HG02623 (cell line): ENCODE results near the gene CASP12.

ENCODE experiments used
- ATAC-seq: cut with Tn5 transposase; IDR thresholded peaks from one replicate; pipeline ENCODE4 v1.9.1; 2021; ENCODE audit warnings: moderate library complexity; ENCODE audit not compliant: unreplicated experiment

Gene CASP12

DNA sequence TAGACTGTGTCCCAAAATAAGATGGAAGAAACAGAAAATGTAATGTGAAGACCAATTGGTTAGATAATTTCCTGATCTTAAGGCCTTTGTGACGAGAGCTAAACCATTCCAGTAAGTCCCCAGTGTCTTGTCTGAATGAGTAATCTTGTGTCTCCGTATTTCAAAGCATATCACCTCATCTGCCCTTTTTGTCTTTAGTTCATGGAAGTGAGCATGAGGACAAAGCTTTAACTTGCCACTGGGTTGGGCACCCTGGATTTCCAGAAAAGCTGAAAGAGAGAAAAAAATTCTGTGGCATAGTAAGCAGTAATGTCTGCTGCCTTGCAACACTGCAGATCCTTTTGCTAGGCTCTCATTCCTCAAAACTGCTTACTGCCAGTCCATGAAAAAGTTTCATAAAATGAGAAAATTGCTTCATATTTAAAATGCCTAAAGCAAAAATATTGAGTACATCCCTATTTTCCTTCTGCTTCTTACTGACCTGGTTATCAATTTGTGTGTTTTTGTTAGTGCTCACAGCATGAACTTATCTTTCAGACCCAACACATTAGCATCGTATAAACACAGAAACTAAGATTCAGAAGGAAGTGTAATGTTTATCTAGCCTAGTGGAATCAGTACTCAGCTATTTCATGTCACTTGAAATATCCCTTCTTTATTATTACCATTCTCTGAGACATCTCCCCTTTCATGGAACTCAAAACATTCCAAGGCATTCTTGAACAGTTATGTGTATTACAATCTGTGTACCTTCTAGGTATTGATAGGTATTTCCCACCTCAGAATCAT lies 5.3 kb downstream of the CASP12 start:
- no peak for ATAC-seq

DNA sequence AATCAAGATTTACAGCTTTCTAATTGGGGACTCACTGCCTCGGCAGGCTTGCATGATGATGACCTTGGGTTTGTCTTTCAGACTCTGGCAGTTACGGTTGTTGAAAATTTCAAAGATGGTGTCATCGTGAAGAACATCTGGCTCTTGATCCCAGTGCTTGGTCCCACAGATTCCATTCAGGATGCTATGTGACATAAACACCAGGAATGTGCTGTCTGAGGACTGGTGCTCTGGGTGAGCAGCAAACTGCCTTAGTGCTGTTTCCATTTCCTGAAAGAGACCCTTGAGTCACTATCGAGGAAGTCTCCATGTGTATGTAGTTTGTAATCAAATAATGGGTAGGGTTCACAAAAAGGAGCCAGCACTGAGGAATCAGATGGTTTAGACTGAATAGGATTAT lies 7.1 kb downstream of the CASP12 start:
- no peak for ATAC-seq

DNA sequence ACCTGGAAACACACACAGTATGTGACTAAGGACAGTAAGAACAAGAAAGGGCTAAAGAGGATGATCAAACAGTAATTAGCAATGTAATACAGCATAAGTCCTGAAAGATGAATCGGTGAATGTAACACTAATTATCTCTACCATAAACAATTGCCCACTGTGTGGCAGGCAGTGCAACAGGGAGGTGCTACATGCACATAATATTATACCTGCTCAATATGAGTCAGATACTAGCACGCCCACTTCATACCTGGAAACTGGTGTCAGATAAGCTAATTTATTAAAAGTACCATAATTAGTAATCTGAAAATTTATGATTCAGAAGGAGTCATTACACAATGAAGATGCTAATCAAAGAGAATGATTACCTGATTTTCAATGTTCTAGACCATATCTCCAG lies 14.9 kb downstream of the CASP12 start:
- ATAC-seq, result no peak

DNA sequence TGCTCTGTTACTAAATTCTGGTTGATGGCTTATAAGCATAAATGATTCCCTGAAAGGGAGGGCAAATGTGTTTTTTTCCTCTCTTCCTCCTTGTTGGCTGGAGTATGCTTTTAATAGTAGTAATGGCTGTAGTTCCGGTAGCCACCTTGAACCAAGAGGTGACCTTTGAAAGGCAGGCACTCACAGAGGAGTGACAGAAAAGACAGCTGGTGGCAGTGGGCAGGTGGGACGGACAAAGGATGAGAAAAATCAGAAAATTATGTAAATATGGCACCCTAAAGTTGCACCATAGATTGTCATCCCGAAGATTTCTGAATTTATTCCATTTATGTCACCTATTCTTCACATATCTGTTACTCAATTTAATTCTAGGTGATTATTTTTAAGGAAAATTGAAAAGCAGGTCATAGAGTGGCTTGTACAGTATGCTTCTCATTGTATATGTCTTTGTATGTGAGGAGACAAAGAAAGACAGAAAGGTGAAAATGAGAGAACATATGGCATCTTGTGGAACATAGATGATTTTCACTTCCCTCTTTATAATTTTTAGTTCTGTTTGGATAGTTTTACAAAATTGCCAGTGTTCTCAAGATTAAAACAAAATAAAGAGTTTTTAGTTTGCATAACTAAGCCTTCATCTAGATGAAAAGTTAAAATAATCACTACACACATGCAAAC lies 17.0 kb downstream of the CASP12 start:
- ATAC-seq, result no peak

DNA sequence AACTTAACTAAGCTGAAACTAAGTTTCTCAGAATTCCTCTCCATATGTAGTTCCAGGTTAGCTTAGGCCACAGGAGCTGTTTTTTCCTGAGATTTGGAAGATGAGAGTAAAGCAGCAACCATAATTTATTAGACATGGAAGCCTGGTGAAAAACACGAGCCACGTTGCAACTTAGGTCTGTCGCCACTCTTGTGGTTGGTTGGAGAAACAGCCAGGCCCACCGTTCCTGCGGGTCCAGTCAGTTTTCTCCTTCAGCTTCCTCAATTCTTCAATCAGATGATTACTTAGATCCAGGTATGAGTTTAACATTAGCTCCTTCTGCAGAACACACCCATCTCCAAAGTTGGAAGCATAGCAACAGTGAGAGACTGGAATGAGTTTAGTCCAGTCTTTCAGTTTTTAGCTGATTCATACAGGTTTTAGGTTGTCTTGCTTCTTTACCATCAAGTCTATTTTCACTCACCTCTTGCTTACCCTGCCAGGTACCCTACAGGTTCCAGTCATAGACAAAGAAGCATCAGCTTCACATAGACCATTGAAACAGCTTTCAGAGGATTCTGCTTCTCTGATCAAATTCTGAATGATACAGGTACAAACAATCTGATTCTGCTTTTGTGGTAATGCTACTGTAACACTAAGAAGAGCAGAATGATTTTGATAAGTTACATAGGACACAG lies 18.6 kb downstream of the CASP12 start:
- ATAC-seq, result no peak

DNA sequence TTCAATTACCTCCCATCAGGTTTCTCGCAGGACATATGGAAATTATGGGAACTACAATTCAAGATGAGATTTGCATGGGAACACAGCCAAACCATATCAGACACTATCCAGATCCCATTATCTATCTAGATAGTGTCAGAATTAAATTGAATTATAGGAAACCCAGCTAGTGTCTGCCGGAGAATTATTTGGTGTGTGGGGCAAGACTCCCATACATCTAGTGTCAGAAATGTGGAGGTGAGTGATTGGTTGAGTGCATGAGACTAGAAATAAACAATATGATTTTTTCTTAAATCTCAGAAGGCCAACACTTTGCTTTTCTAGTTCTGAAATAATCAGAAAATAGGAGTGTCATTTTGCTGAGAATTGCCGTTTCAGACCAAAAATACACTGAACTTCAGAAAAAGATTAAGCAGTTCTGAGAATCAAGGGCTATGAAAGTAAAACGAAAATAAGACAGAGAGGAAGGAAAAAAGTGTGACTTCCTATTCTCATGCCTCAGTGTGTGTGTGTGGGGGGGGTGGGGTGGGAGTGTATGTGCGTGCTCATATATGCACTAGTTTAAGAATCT lies 21.3 kb downstream of the CASP12 start:
- ATAC-seq, result peak; percentile 54

DNA sequence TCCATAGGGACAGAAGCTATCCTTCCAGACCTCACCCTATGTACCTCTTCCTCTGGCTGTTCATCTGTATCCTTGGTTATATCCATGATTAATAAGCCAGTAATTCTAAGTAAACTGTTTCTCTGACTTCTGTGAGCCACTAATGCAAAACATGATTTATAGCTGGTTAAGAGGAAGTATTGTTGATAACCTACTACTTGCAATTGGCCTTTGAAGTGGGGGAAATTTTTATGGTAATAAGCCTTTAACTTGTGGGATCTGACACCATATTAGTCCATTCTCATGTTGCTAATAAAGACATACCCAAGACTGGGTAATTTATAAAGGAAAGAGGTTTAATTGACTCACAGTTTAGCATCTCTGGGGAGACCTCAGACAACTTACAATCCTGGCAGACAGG lies 21.9 kb downstream of the CASP12 start:
- ATAC-seq, result no peak

DNA sequence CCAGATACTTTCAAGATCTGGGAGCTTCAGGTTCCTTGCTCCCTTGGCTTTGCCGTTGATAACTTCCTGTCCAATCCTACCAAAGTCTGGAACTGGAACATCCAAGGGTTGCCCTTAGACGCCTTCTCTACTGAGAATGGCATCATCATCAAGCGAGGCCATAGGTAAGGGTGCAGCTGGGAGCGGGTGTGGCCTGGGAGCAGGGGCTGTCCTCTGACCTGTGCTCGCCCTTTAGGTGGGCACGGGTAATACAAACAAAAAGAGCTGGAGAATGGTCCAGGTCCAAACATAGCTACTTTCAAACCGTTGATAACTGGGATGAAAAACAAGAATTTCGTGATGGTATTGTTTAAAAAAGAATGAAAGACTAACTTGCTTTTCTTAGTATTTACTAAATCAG lies 25.0 kb downstream of the CASP12 start:
- no peak for ATAC-seq

DNA sequence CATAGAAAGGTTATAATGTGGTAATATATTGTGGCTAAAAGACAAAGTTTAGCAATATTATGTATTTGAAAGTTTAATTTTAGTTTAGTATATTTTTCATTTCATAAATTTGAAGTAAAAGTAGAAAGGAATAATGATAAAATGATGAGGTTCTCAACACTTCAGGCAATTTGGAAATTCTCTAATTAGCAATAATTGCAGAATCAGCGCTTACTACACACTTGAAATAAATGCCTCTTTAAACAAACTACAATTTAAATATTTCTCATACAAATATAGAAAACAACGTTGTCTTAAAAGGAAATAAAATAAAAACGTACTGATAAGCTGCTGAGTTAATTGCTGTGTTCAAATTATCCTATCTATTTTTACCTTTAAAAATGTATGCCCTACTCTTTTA lies 25.9 kb downstream of the CASP12 start:
- no peak for ATAC-seq

DNA sequence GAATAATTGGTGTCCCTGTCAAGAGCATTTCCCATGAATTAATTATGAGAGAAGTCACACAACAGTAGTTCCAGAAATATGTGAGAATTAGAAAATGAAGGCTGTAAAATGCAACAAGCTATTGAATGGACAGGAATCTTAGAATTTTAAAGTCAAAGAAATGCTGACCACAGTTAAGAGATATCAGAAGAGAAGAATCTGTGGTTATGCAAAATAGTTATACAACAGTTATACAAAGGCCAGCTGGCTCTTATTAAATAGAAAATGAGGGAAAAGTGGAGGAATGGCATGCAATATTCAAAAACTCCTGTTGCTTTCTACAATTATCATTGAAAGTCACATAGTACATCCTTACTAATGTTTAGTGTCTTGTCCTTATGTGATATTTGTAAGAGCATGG lies 27.4 kb downstream of the CASP12 start:
- ATAC-seq, result no peak

DNA sequence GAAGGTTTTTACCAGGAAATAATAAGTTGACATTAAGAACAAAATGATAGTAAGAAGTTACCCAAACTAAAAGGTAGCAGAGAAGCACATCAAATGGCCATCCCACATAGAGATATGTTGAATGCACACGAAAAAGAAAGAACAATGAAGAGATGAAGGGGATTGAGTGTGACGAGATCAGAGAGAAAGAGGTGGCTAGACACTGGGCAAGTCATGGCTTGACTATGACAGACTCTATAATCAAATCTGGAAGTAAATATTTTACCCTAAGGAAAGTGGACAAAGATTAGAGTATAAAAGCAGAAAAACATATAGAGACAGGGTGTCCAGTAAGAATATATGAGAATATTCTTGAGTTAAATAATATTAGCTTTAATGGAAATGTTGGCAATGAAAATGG lies 31.4 kb downstream of the CASP12 start:
- no peak for ATAC-seq

DNA sequence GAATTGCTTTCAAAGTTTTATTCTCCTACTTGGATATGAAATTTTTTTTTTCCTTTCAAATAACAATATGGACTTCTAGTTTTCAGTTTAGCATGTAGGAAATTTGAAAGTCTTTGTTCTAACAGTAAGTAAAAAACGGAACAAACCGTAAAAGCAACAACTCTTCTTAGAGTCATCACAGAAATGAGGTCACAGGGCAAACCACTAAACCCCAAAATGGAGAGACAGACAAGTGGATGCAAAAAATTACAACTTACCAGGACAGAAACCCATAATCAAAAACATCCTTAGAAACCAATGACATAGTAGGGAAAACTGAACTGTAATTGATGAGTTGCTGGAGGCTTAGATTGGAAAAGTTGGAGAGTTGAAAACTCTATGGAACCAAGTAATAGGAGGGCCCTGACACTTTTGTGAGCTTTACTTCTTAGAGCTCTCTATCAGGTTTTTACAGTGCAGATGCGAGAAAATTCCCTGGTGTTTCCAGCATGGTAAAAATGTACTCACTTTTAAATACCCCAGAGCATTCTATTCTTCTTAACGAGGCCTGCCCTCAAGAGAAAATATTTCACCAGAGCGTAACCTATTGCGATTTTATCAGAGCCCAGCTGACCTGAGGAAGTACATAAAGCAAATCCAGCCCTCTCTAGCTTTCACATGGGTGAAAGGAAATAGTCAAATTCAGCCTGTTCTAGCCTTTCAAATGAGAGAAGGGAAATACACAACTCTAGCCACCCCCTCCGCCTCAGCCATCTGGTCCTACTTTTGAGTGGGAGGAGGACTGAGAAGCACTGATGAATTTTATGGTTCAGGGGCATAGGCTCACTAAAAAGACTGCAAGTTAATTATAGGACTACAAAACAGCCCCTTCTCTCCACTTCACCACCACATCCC lies 39.1 kb downstream of the CASP12 start:
- peak; percentile 43 for ATAC-seq

DNA sequence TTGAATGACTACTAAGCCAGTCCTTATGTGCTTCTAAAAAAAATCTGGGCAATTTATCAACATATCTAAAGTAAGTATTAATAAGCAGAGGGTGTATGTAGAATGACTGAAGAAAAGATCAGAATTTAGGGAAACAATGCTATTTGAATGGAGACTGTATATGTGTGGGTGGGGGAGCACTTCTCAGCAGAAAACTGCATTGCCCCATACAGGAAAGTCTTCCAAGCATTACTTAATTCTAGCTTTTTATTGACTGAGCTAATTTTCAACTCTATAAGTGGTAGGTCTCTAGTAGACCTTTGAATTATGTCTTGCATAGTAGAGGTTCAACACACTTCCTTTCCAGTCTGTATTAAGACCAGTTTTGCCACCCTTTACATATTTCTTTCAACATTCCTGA lies 41.7 kb downstream of the CASP12 start:
- no peak for ATAC-seq

DNA sequence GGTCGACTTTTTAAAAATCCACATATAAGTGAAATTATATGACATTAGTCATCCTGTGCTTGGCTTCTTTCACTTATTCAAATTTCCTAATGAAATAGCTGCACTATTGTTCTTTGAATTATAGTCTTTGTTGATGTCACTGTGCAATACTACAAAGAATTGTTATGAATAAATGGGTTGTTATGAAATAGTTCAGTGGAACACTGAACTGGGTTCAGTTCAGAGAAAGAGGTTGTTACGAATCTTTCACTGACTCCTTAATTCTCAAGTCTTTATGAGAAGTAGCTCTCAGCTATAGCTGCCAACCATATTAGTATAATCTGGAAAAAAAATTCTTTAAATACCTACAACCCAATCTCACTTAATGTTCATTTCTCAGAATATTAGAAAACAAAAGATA lies 42.3 kb downstream of the CASP12 start:
- no peak for ATAC-seq

DNA sequence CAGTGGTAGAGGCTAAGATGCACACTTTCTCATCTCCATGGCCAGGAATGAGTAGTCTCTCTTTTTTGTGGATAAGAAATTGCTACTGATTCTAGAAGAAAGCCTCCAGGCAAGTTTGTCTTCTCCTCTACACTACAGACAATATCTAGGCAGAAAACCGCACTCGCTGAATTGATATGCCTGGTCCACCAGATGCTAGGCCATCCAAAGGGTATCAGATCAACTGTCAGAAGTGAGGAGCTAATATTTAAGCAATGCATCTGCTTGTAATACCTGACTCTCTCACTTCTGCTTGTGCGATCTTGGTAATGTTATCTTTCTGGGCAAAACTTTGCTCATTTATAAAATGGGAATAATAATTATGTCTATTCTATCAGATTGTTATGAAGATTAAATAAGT lies 45.0 kb downstream of the CASP12 start:
- ATAC-seq, result no peak

DNA sequence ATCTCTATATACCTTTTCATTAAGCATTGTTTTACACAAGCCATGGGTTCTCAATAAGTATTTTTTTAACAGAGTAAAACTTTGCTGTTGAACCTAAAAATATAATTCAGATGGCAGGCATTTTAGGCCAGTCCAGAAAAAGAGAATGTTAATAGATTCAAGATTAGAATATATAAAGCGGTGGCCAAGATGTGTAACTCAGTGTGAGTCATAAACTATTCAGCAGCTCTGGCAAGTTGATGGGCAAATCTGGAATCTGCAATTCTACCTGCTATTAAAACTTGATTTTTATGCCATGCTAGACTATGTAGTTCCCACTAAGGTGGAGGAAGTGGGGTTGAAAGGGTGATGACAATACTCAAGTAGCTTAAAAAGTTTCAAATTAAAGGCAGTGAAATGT lies 45.4 kb downstream of the CASP12 start:
- no peak for ATAC-seq

DNA sequence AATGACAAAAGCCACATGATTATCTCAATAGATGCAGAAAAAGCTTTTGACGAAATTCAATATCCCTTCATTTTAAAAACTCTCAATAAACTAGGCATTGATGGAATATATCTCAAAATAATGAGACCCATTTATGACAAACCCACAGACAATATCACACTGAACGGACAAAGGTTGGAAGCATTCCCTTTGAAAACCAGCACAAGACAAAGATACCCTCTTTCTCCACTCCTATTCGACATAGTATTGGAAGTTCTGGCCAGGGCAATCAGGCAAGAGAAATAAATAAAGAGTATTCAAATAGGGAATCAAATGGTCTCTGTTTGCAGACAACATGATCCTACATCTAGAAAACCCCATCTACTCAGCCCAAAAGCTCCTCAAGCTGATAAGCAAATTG lies 52.0 kb downstream of the CASP12 start:
- ATAC-seq, result no peak

DNA sequence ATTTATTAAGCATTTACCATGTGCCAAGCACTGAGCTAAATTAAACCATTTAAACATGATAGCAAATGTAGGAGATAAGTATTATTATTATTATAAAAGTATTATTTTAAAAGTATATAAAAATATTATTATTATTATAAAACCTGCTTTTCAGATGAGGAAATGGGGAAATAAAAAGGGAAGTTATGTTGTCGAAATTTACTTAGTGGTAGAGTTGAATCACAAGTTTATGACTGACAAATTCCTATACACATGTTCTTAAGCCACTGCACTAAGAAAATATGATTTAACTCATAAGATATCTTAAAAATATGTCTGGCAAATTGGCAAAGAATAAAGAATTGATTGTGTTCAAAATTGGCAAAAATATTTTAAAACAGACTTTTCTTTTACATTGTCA lies 53.8 kb downstream of the CASP12 start:
- no peak for ATAC-seq

DNA sequence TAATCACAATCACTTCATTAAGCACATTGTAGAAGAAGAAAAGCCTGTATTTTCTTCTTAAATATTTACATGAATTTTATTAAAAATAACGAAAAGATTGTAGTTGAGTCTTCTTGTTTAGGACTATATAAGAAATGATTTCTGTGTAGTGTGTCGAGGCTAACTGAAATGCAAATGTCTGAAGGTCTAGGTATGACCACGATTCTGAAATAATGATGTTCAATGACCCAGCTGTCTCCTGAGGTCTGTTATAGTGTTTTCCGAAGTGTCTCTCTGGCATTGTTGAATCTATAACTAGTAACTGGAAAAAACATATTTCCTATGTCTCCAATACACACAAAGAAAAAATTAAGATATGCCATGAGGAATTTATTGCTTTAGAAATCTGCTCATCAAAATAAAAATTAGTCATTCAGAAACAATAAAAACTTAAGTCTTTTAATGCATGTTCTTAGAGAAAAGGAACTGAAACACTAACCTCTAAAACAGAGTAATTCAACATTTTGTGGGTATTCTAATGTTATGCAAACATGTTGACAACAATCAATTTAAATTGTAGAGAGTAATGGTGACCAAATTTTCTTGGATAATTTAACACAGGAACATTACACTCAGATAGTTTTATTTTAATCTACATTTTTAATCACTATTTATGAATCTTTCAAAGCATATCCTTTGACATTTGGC lies 55.0 kb downstream of the CASP12 start:
- ATAC-seq, result no peak

DNA sequence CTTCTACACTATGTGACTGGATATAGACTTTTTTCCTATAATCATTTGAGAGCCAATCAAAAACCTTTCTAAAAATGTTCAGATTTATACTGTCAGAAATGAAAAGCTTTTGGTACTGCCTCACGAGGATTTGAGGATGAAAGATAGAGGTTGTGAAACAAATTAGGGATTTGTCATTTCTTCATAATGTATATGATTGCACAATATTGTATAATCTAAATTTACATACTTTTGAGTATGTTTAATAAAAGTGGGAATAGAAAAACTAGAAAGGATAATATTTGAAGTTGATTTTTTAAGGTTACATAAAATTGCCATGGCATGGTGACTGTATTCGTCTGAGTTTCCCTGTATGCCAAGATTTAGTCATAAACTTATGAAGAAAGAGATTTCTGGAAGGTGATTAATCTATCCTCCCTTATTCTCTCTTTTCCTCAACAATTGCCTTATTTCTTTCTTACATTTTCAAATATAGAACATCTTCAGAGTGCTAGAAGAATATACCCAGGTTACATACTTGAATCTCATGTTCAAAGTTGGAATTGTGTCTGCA lies 56.2 kb downstream of the CASP12 start:
- ATAC-seq, result no peak
